Stimulated activated CD8-positive, alpha-beta memory T cell treated with anti-CD3 and anti-CD28 coated beads, Interleukin-4, amount 100 ng/mL, for 4 hours (primary cell): ENCODE data around the gene TFG.

ENCODE experiments used
- DNase-seq, 2 donors: peaks; one replicate each; pipeline ENCODE4 v3.0.0-alpha.2; 2020; ENCODE audit warnings: low read depth in 2 of 2, low spot score in 1 of 2

Gene TFG

GRCh38 chr3:100789579-100789978 is 80.3 kb downstream of the TFG start:
- DNase-seq, result no peak

DNA sequence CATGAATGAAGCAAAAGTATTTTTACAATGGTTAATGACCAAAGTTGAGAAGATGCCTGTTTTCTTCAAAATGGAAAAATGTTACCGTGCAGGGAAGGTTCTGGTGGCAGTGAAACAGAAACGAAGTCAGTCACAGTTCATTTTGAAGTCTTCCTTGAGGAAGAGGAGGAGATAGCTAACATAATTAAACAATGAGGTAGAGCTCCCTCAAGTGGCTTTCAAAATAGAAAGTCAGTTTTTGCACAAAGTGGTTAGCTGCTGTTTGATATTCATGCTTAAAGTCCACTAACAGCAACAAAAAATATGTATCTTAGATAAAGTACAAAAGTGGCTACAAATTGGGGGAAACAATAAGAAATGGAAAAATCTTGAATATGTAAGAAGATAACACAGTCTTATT is 87.3 kb downstream of the TFG start:
- DNase-seq, result no peak

GRCh38 chr3:100798012-100798411 is 88.7 kb downstream of the TFG start:
- no peak for DNase-seq
